CD4-positive, alpha-beta T cell treated with Interferon gamma for 1 hour (primary cell): ENCODE results near the gene CENPO.
"Not testable (repeated sequence)": the region's sequence is repeated elsewhere in the genome, so short reads cannot be mapped to it uniquely, and the experiment has no call there.

Experiments
- DNase-seq: peaks from one replicate; pipeline ENCODE4 v3.0.0-alpha.2; 2020

The CENPO gene

DNA sequence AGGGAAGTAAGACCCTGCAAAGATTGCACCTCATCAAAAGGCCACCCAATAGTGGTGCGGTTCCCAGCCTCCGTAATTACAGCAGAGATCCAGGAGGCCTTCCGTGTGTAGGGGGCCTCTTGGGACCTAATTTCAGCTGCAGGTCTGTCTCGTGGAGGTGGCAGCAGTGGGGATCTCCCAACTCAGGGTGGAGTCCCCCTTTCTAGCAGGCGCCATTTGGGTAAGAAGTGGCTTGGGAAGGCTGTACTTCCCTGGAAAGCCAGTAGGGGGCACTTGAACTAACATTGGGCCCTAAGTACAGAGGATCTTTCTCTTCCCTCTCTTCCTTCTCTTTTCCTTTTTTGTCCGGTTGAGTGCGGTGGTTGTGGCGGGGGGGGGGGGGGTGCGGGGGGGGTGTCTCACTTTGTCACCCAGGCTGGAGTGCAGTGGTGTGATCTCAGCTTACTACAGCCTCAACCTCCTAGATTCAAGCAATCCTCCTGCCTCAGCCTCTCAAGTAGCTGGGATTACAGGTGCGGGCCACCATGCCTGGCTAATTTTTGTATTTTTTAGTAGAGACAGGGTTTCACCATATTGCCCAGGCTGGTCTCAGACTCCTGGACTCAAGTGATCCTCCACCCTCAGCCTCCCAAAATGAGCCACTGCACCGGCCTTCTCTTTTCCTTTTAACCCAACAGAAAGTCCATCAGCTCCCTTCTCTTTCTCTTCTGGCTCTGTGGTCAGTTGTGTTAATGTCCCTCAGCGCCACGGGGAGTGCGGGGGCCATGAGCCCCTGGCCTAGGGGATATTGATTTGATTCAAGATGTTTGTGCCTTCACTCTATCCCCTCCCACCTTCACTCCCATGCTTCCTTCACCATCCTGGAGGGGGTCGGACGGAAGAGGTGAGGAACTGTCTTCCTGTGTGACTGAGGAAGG is 32.0 kb downstream of the CENPO start:
- DNase-seq, result no peak

DNA sequence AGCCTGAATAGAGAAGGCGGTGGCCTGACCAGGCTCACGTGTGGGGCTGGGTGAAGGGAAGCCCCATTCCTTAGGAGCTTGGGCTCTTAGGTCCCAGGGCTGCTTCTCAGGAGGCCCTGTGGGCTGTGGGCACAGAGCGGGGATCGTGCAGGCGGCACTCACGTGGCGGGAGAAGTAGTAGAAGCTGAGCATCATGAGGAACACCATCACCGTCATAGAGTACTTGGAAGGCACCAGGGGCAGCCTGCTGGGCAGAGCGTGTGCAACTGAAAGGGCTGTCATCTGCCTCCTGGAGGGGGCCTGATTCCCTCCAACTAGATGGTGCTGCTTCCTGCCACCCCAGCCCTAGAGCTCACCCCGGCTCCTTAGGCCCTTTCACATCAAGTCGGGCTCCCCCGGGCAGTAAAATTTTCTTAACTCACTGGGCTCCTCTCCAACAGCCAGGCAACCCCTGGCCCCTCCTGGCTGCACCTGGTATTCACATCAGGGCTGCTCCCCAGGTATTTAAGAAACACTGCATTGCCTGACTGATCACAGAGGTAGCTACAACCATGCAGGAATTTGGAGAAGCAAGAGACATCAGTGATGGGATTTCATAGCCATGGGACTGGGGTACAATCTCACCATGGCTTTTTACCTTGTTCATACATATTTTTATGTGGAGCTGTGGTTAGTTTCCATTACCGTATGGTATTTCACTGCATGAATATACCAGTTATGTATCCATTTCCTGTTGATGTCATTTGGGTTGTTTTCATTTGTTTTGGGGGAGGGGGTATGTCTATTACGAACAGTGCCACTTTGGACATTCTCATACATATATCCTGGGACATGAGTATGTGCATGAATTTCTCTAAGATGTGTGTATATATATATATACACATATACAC is 32.9 kb downstream of the CENPO start:
- DNase-seq, result no peak

- no peak for DNase-seq
Observed at GRCh38 chr2:24826773-24827145, 33.5 kb downstream of the CENPO start.

GRCh38 chr2:24827321-24828237 is 34.4 kb downstream of the CENPO start:
- peak; percentile 70 for DNase-seq

- no peak for DNase-seq
Observed at GRCh38 chr2:24828238-24828996, 35.2 kb downstream of the CENPO start.

- no peak for DNase-seq
Observed at GRCh38 chr2:24830351-24830750, 37.1 kb downstream of the CENPO start.

GRCh38 chr2:24830786-24831185 is 37.6 kb downstream of the CENPO start:
- no peak for DNase-seq

DNA sequence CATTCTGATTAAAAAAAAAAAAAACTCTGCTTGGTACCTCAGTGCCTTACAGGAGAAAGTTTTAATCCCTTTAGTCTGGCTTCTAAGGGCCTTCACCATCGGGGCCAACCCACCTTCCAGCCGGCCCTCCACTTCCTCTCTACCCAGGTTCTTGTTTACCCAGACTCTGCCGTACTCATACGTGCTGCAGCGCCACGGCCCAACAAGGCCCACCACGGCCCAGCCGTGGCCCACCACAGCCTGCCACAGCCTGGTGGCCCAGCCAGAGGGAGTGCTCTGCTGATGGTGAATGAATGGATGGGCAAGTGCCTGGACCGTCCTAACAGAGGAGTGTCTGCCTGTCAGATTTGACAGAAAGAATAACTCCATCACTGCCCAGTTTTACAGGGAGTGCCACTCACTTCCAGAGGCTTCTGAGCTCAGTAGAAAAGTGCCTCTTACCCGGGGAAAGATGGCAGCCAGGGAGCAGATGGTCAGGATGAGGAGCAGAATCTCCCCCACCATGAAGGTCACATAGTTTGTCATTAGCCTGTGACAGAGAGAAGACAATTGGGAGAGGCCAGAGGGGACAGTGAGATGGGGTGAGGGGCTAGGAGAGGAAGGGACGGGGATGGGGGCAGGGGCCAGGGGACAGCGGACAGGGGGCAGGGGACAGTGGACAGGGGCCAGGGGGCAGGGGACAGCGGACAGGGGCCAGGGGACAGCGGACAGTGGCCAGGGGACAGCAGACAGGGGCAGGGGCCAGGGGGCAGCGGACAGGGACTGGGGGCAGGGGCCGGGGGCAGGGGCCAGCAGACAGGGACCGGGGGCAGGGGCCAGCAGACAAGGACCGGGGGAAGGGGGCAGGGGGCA is 38.2 kb downstream of the CENPO start:
- no peak for DNase-seq

GRCh38 chr2:24832073-24832461 is 38.8 kb downstream of the CENPO start:
- no peak for DNase-seq

DNA sequence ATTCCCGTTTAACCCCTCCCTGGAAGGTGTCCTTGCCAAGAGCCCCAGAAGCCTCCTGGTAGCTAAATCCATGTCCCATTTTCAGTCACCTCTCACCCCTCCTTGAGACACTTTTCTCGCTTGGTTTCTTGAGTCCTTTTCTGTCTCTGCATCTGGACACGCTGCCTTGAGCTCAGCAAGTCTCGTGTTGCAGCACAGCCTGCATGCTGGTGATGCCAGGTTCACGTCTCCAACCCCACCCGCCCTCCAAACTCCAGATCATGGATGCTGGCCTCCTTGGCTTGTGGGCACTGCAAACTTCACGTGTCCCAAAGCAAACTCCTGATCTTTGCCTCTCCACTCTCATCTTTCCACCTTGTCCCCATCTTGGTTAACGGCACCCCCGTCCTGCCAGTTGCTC is 39.3 kb downstream of the CENPO start:
- DNase-seq, result no peak

DNA sequence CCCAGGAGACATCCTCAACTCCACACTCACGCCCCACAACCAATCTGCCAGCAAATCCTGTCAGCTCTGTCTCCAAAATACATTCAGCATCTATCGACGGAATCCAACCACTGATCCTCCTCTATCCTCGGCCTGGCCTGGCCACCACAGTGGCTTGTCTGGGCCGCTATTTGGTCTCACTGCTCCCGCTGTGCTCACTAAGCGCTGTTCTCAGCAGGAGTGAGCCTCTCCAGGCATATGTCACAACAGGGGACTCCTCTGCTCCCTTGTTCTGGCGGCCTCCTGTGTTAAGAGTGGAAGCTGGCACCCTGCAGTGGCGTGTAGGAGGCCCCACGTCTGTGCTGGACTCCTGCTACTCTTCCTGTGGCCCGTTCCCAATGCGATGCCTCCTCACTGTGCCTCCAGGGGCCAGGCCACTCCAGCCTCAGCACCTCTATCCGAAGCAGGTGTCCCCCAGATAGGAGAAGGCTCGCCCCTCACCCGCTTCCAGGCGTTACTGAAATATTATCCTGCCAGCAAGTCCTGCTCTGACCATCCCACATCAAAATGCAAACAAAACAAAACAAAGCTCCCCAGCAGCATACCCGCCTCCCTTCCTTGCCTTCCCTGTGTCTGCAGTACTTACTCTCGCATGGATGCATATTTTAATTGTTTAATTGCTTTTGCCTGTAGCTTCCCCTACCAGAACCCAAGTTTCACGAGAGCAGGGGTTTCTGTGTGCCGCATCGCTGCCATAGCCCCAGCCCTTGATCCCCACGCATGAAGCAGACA is 39.9 kb downstream of the CENPO start:
- no peak for DNase-seq

GRCh38 chr2:24833821-24834732 is 40.9 kb downstream of the CENPO start:
- no peak for DNase-seq

DNA sequence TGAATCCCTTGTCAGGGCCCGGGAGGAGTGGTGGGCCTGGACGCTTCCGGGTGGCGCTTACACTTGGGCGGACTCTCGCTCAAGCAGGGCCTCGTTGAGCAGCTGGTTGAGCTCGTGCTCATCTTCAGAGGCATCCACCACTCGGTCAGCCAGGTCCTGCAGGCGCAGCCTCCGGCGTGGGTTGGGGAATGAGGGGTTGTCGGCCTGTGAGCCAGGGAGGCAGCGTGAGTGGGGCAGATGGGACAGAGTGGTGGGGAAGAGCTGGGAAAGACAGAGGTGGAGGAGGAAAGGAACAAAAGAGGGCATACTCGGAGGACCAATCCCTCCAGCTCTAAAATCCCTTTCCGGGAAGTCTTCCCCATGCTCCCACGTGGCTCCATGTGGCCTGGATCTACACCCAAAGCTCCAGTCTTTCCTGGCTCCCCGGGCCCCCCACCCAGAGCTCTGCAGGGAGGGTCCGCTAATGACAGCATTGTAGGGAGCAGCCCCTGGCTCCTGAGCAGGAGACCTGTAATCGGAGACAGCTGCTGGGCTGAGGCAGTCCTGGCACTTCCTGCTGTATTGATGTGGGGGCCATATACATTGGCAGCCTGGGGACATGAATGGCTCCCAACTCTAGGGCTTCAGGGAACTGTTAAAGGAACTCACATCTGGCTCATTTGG is 41.6 kb downstream of the CENPO start:
- no peak for DNase-seq

- not testable (repeated sequence) for DNase-seq
Observed at GRCh38 chr2:24835411-24835810, 42.2 kb downstream of the CENPO start.

DNA sequence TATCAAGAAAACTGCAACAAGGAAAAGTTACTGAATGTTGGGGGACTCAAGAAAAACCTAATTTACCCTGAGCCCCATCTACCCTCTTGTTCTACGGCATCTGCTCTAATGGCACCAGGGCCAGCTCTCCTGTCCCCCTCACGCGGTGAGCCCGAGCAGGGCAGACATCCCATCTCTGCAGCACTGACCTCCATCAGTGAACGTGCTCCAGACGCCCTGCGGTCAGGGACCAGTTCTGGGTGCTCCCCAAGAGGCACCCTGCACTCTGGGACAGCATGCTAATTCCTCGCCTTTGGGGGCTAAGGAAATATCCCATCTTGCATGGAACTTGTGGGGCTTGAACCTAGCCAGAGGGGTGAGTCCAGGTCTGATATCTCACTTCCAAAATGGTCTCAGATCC is 43.0 kb downstream of the CENPO start:
- DNase-seq, result no peak

DNA sequence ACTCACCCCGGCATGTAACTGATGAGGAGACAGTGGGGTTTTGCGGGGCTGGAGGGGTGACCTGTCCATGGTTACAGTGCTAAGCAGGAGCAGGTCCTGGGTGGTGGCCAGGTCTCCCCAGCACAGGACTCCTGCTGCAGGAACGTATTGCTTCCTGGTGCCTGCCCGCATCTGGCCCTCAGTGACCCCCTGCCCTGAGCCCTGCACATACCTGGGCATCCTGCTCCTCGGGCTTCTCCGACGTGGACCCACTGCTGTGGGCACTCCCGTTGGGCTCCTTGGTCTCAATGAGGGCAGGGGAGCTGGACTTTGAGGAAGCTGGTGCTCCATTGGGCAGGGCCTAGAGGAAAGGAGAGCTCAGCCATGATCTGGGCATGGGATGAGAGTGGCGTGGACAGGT is 43.5 kb downstream of the CENPO start:
- no peak for DNase-seq

- DNase-seq, result no peak
Observed at GRCh38 chr2:24837996-24838513, 44.8 kb downstream of the CENPO start.

DNA sequence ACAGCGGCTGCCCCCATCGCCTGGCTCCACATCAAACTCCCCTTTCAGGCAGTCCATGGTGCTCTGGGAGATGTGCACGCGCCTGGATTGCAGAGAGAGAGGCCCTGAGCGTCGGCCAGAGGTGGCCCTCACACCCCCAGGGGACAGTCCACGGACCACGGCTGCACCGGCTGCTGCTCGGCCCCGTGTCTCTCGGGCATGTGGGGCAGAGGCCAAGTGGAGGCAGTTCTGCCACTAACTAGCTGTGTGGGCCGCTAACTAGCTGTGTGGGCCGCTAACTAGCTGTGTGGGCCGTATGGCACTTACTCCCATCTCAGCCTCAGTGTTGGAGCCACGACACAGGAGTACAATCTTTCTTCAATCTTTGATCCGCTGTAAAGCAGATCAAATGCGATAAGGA is 45.3 kb downstream of the CENPO start:
- DNase-seq, result no peak
